Spleen (tissue), 7 donors: Measurements from ENCODE around the gene PDE6A.

Experiments
- POLR2A ChIP-seq, 3 donors: fragments of 450-650 bp; IDR thresholded peaks; one replicate each; pipeline ENCODE4 v1.5.1; 2017; ENCODE audit warnings: antibody characterized with exemption in 3 of 3, mild to moderate bottlenecking in 1 of 3
- TF ChIP-seq, protein P1 (sequence below), 11 experiments: fragments of 200-600 bp in 7 of 11; fragments of 450-650 bp in 4 of 11; sonication (generic) in 4 of 11; IDR thresholded peaks in 8 of 11; conservative IDR thresholded peaks in 3 of 11; 1 replicate in 7 of 11; 2 replicates in 4 of 11; pipeline versions ENCODE4 v1.4.0 to v1.8.0; 2016 to 2021; ENCODE audit warnings: antibody characterized with exemption in 11 of 11, inconsistent platforms in 4 of 11, mild to moderate bottlenecking in 1 of 11
- donor health status: DM: no; HTN: no; CAD: no; lungs with moderate emphysema.
- donor health status: DM: no; HTN: no; CAD: no.
- donor health status: DM: no; HTN: no; CAD: no.

- no peak for TF ChIP-seq POLR2A (IDR thresholded peaks at IDR 0.05)
- TF ChIP-seq, protein P1, sequence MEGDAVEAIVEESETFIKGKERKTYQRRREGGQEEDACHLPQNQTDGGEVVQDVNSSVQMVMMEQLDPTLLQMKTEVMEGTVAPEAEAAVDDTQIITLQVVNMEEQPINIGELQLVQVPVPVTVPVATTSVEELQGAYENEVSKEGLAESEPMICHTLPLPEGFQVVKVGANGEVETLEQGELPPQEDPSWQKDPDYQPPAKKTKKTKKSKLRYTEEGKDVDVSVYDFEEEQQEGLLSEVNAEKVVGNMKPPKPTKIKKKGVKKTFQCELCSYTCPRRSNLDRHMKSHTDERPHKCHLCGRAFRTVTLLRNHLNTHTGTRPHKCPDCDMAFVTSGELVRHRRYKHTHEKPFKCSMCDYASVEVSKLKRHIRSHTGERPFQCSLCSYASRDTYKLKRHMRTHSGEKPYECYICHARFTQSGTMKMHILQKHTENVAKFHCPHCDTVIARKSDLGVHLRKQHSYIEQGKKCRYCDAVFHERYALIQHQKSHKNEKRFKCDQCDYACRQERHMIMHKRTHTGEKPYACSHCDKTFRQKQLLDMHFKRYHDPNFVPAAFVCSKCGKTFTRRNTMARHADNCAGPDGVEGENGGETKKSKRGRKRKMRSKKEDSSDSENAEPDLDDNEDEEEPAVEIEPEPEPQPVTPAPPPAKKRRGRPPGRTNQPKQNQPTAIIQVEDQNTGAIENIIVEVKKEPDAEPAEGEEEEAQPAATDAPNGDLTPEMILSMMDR (IDR thresholded peaks at IDR 0.05 in 8 of 11, conservative IDR thresholded peaks at IDR 0.05 in 3 of 11): peak in 4 of 11 experiments; percentile 16 to 31 (median 24)
Observed at GRCh38 chr5:149961957-149962409, 17.4 kb upstream of the PDE6A start.
